Neutrophil (primary cell): Measurements from ENCODE around the gene GALNT17.

Experiments
- H3K27ac ChIP-seq: fragments of 200-600 bp; sonication (generic); 2 replicates; pipeline ENCODE4 v1.5.1; 2016; ENCODE audit warnings: mild to moderate bottlenecking, moderate library complexity
- H3K27me3 ChIP-seq: fragments of 200-600 bp; sonication (generic); 2 replicates; pipeline ENCODE4 v1.6.0; 2016; ENCODE audit warnings: mild to moderate bottlenecking
- H3K36me3 ChIP-seq: fragments of 200-600 bp; sonication (generic); 2 replicates; pipeline ENCODE4 v1.5.1; 2017
- H3K4me1 ChIP-seq, 2 experiments: fragments of 200-600 bp in 1 of 2; sonication (generic) in 1 of 2; 1 replicate in 1 of 2; 2 replicates in 1 of 2; pipeline versions ENCODE4 v1.5.1 to v1.6.1; 2013 to 2016; ENCODE audit warnings: low read depth in 1 of 2, low read length in 1 of 2, mild to moderate bottlenecking in 1 of 2, moderate library complexity in 1 of 2; ENCODE audit not compliant: control insufficient read depth in 1 of 2, insufficient read depth in 1 of 2
- H3K4me3 ChIP-seq, 2 experiments: fragments of 200-600 bp in 1 of 2; sonication (generic) in 1 of 2; 1 replicate in 1 of 2; 2 replicates in 1 of 2; pipeline ENCODE4 v1.5.1; 2013 to 2016; ENCODE audit warnings: low read depth in 1 of 2, low read length in 1 of 2, mild to moderate bottlenecking in 1 of 2, moderate library complexity in 1 of 2
- H3K9me3 ChIP-seq: fragments of 200-600 bp; sonication (generic); 2 replicates; pipeline ENCODE4 v1.5.1; 2016
- TF ChIP-seq, protein P1 (sequence below): fragments of 200-600 bp; sonication (generic); IDR thresholded peaks from 2 replicates; pipeline ENCODE4 v1.5.1; 2016; ENCODE audit warnings: antibody characterized with exemption

The GALNT17 gene

GRCh38 chr7:71682181-71682580, 550.2 kb downstream of the GALNT17 start:
- H3K4me3 ChIP-seq: no peak overlapping the region
- H3K27ac ChIP-seq: no peak overlapping the region
- H3K4me1 ChIP-seq: no peaks in the 10 kb centered on the region
- no peaks in the 10 kb centered on the region for H3K27me3 ChIP-seq
- TF ChIP-seq, protein P1, sequence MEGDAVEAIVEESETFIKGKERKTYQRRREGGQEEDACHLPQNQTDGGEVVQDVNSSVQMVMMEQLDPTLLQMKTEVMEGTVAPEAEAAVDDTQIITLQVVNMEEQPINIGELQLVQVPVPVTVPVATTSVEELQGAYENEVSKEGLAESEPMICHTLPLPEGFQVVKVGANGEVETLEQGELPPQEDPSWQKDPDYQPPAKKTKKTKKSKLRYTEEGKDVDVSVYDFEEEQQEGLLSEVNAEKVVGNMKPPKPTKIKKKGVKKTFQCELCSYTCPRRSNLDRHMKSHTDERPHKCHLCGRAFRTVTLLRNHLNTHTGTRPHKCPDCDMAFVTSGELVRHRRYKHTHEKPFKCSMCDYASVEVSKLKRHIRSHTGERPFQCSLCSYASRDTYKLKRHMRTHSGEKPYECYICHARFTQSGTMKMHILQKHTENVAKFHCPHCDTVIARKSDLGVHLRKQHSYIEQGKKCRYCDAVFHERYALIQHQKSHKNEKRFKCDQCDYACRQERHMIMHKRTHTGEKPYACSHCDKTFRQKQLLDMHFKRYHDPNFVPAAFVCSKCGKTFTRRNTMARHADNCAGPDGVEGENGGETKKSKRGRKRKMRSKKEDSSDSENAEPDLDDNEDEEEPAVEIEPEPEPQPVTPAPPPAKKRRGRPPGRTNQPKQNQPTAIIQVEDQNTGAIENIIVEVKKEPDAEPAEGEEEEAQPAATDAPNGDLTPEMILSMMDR: no peak
- no peaks in the 10 kb centered on the region for H3K9me3 ChIP-seq
- no peaks in the 10 kb centered on the region for H3K36me3 ChIP-seq

- Histone ChIP-seq H3K4me1 (no peaks in the 10 kb centered on the region), H3K27ac (no peak overlapping the region), H3K9me3 (no peaks in the 10 kb centered on the region), H3K36me3 (no peaks in the 10 kb centered on the region), H3K4me3 (no peak overlapping the region), H3K27me3 (no peaks in the 10 kb centered on the region)
- TF ChIP-seq, protein P1: no peak
Observed at GRCh38 chr7:71682841-71683781, 551.2 kb downstream of the GALNT17 start.

DNA sequence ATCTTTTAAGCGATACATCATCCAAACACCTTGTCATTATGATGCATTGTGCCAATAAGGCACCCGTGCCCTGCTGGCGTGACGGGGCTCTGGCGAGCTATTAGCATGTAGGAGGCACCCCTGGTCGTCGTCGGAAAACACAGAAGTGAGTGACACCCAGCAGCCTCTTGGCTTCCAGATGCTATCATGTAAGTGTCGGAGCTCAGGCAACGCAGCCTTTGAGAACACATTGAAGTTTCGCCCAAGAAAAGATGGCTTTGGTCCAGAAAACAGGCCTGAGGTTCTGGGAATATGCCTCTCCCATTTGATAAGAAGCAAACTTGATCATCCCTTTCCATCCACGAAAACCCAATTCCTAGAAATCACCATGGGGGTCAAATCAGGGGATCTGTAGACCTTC, 555.3 kb downstream of the GALNT17 start:
- Histone ChIP-seq H3K9me3 (no peaks in the 10 kb centered on the region), H3K27me3 (no peaks in the 10 kb centered on the region), H3K36me3 (no peaks in the 10 kb centered on the region)

GRCh38 chr7:71687831-71688599, 556.1 kb downstream of the GALNT17 start:
- no peaks in the 10 kb centered on the region for H3K27me3 ChIP-seq
- no peak overlapping the region for H3K4me3 ChIP-seq
- no peak overlapping the region for H3K27ac ChIP-seq
- no peaks in the 10 kb centered on the region for H3K4me1 ChIP-seq
- H3K36me3 ChIP-seq: no peaks in the 10 kb centered on the region
- no peaks in the 10 kb centered on the region for H3K9me3 ChIP-seq
- TF ChIP-seq, protein P1: no peak

More for the DNA sequence above, 555.3 kb downstream of the GALNT17 start:
- TF ChIP-seq, protein P1: no peak
- Histone ChIP-seq H3K4me3 (no peak overlapping the region), H3K4me1 (no peaks in the 10 kb centered on the region), H3K27ac (no peak overlapping the region)

- Histone ChIP-seq H3K4me3 (no peak overlapping the region), H3K9me3 (no peaks in the 10 kb centered on the region), H3K27ac (no peak overlapping the region), H3K4me1 (no peaks in the 10 kb centered on the region), H3K27me3 (no peaks in the 10 kb centered on the region), H3K36me3 (no peaks in the 10 kb centered on the region)
- TF ChIP-seq, protein P1: no peak
Observed at GRCh38 chr7:71691538-71691937, 559.6 kb downstream of the GALNT17 start.
